Measurements from ENCODE around the gene PCK2. TPM values are rescaled to one million over a fixed set of nuclear protein-coding genes. Genes with fewer than 3 reads are reported as not detected.

PCK2 gene
- total RNA-seq, 2 experiments from 2014 or later = 90.3 to 93.1 TPM

DNA sequence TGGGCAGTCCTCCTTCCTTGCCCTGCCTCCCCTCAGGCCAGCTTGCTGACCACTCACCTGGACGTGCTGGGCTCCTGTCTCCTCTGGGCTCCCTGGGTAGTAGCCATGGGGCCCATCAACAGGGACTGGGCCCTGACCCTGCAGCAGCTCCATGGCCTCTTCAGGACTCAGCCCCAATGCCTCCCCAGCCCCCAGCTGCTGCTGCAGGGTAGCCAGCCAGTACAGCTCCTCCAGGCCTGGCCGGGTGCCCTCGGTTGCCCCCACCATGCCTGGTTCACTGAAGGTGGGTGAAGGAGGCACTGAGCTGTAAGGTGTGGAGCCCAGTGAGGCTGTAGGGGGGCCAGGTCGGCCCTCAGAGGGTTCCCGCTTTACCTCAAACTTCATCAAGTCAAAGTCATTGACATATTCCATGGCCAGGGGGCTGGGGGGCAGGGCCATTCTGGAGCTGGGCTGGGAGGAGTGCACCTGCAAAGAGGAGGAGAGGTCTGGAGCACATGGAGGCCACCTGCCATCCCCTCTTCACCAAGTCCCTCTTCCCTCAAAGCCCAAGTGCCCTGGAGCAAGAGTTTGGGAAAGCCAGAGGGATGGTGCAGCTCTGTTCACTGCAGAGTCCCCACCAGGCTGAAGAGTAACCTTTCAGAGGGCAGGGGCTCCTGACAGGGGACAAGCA is 11.6 kb upstream of the PCK2 start:
- CTCF ChIA-PET = interaction anchor here (1.4 to 9.1 kb wide), 5 partner anchors 10 to 27 kb away, joined by 3 to 127 read pairs (median 34); partner anchors contain the start of gene PCK2
- Mint-ChIP-seq H3K4me3 (peak overlapping the region; percentile 75), H3K27ac (no peak overlapping the region), H3K36me3 (ENCODE audit: low read depth) (no peaks in the 10 kb centered on the region), H3K27me3 (no peaks in the 10 kb centered on the region), H3K4me1 (ENCODE audit: low read depth) (peaks cover 19% of the 10 kb centered on the region), H3K9me3 (no peaks in the 10 kb centered on the region)
- ATAC-seq (no peak), DNase-seq (no peak)
- POLR2A ChIA-PET = interaction anchor here (0.7 to 6.3 kb wide), 4 partner anchors 11 to 170 kb away, joined by 3 to 57 read pairs (median 4); partner anchors contain the start of genes CPNE6 and PCK2
- intact Hi-C loops (cut with micrococcal nuclease) = no loop called here
- TF ChIP-seq CTCF (IDR thresholded peaks at IDR 0.05) = no peak

DNA sequence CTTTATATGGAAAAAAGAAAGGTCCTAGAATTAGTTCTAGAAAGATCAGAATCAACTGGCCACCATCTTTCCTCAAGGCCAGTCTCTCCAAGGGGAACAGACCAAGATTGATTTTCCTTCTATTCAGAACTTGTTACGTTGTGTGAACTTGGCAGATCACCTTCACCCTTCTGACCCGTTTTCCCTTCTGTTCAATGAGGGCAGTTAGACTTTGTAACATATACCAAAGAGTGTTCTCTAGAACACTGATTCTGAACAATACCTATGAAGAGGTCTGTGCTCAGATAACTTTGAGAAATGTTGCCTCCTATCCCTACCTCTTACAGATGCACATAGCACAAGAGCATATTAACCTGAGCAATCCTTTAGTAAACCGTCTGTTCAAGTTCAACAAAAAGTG is 10.6 kb upstream of the PCK2 start:
- ATAC-seq = no peak
- Mint-ChIP-seq H3K4me3 (no peak overlapping the region), H3K9me3 (no peaks in the 10 kb centered on the region), H3K36me3 (ENCODE audit: low read depth) (no peaks in the 10 kb centered on the region), H3K27ac (no peak overlapping the region), H3K27me3 (no peaks in the 10 kb centered on the region), H3K4me1 (ENCODE audit: low read depth) (peaks cover 19% of the 10 kb centered on the region)
- POLR2A ChIA-PET = interaction anchor here (6.3 kb wide), 1 partner anchor 10 kb away, joined by 57 read pairs; the partner anchor contains the start of gene PCK2
- CTCF ChIA-PET = interaction anchor here (6.0 to 9.1 kb wide), 3 partner anchors 9 to 26 kb away, joined by 34 to 127 read pairs (median 99); partner anchors contain the start of gene PCK2
- intact Hi-C loops (cut with micrococcal nuclease) = no loop called here
- TF ChIP-seq CTCF (IDR thresholded peaks at IDR 0.05) = no peak
- DNase-seq = no peak

GRCh38 chr14:24084440-24084839 is 9.7 kb upstream of the PCK2 start:
- Mint-ChIP-seq H3K4me1 (ENCODE audit: low read depth) (peaks cover 19% of the 10 kb centered on the region), H3K27ac (no peak overlapping the region), H3K27me3 (no peaks in the 10 kb centered on the region), H3K9me3 (no peaks in the 10 kb centered on the region), H3K36me3 (ENCODE audit: low read depth) (no peaks in the 10 kb centered on the region), H3K4me3 (no peak overlapping the region)
- ChIA-PET POLR2A (interaction anchor here (1.2 to 6.3 kb wide), 2 partner anchors 9 to 20 kb away, joined by 3 to 57 read pairs; partner anchors contain the start of gene PCK2), CTCF (interaction anchor here (0.8 to 9.1 kb wide), 4 partner anchors 12 to 30 kb away, joined by 3 to 127 read pairs (median 18); no protein-coding TSS in a partner anchor)
- no peak for DNase-seq
- no peak for ATAC-seq
- intact Hi-C loops (cut with micrococcal nuclease) = no loop called here
- no peak for TF ChIP-seq CTCF (IDR thresholded peaks at IDR 0.05)

GRCh38 chr14:24085215-24085614 is 8.9 kb upstream of the PCK2 start:
- ChIA-PET CTCF (interaction anchor here (1.0 to 9.1 kb wide), 4 partner anchors 13 to 39 kb away, joined by 3 to 127 read pairs (median 18); no protein-coding TSS in a partner anchor), POLR2A (interaction anchor here (1.0 to 6.3 kb wide), 4 partner anchors 8 to 24 kb away, joined by 3 to 57 read pairs (median 4); partner anchors contain the start of gene PCK2)
- H3K9me3 Mint-ChIP-seq = no peaks in the 10 kb centered on the region
- no peaks in the 10 kb centered on the region for H3K27me3 Mint-ChIP-seq
- H3K4me1 Mint-ChIP-seq (ENCODE audit: low read depth) = peaks cover 14% of the 10 kb centered on the region
- no peak for ATAC-seq
- no peak overlapping the region for H3K4me3 Mint-ChIP-seq
- intact Hi-C loops (cut with micrococcal nuclease) = no loop called here
- no peaks in the 10 kb centered on the region for H3K36me3 Mint-ChIP-seq (ENCODE audit: low read depth)
- DNase-seq = no peak
- TF ChIP-seq CTCF (IDR thresholded peaks at IDR 0.05) = no peak
- no peak overlapping the region for H3K27ac Mint-ChIP-seq

All from activated CD8-positive, alpha-beta T cell treated with anti-CD3 and anti-CD28 coated beads for 36 hours (primary cell).